ENCODE results near the gene SAPCD2.

The SAPCD2 gene

GRCh38 chr9:137019891-137020683 is 50.3 kb downstream of the SAPCD2 start:
- Histone ChIP-seq H2AFZ (ENCODE audit: low read length) (no peak overlapping the region), H3K36me3 (ENCODE audit: insufficient read depth, low read length) (no peaks in the 10 kb centered on the region), H3K4me1 (ENCODE audit: insufficient read depth, low read length, severe bottlenecking) (peaks cover under 1% of the 10 kb centered on the region), H3F3A (ENCODE audit: insufficient read depth, low read length) (no peaks in the 10 kb centered on the region), H3K9me3 (ENCODE audit: low read length) (no peaks in the 10 kb centered on the region), H3K27me3 (ENCODE audit: insufficient read depth, low read length) (no peaks in the 10 kb centered on the region), H4K20me1 (ENCODE audit: insufficient read depth, low read length) (no peaks in the 10 kb centered on the region), H3K4me2 (ENCODE audit: low read length) (no peak overlapping the region), H3K4me3 (ENCODE audit: low read depth, low read length, poor library complexity, severe bottlenecking) (no peak overlapping the region), H3K9me2 (ENCODE audit: low read depth, low read length) (no peaks in the 10 kb centered on the region), H3K27ac (ENCODE audit: low read depth, low read length, poor library complexity, severe bottlenecking) (no peak overlapping the region), H3K79me2 (ENCODE audit: insufficient read depth, low read length) (no peaks in the 10 kb centered on the region), H3K9ac (ENCODE audit: low read length) (no peak overlapping the region)
- TF ChIP-seq EZH2 (IDR thresholded peaks at IDR 0.05; ENCODE audit: borderline replicate concordance, low read length) = no peak
- TF ChIP-seq CTCF (IDR thresholded peaks at IDR 0.05; ENCODE audit: low read length) = no peak

GRCh38 chr9:137018761-137019559 is 51.4 kb downstream of the SAPCD2 start:
- no peak overlapping the region for H3K9ac ChIP-seq (ENCODE audit: low read length)
- H3K27ac ChIP-seq (ENCODE audit: low read depth, low read length, poor library complexity, severe bottlenecking) = no peak overlapping the region
- H3K27me3 ChIP-seq (ENCODE audit: insufficient read depth, low read length) = no peaks in the 10 kb centered on the region
- no peak overlapping the region for H2AFZ ChIP-seq (ENCODE audit: low read length)
- H3K9me3 ChIP-seq (ENCODE audit: low read length) = no peaks in the 10 kb centered on the region
- no peaks in the 10 kb centered on the region for H3K9me2 ChIP-seq (ENCODE audit: low read depth, low read length)
- no peak overlapping the region for H3K4me2 ChIP-seq (ENCODE audit: low read length)
- no peak overlapping the region for H3K4me3 ChIP-seq (ENCODE audit: low read depth, low read length, poor library complexity, severe bottlenecking)
- no peaks in the 10 kb centered on the region for H3K36me3 ChIP-seq (ENCODE audit: insufficient read depth, low read length)
- no peaks in the 10 kb centered on the region for H3F3A ChIP-seq (ENCODE audit: insufficient read depth, low read length)
- no peaks in the 10 kb centered on the region for H4K20me1 ChIP-seq (ENCODE audit: insufficient read depth, low read length)
- H3K4me1 ChIP-seq (ENCODE audit: insufficient read depth, low read length, severe bottlenecking) = no peaks in the 10 kb centered on the region
- TF ChIP-seq CTCF (IDR thresholded peaks at IDR 0.05; ENCODE audit: low read length) (no peak), EZH2 (IDR thresholded peaks at IDR 0.05; ENCODE audit: borderline replicate concordance, low read length) (no peak)
- H3K79me2 ChIP-seq (ENCODE audit: insufficient read depth, low read length) = no peaks in the 10 kb centered on the region

GRCh38 chr9:137017791-137018497 is 52.4 kb downstream of the SAPCD2 start:
- no peaks in the 10 kb centered on the region for H3F3A ChIP-seq (ENCODE audit: insufficient read depth, low read length)
- H4K20me1 ChIP-seq (ENCODE audit: insufficient read depth, low read length) = no peaks in the 10 kb centered on the region
- no peak overlapping the region for H3K4me2 ChIP-seq (ENCODE audit: low read length)
- TF ChIP-seq EZH2 (IDR thresholded peaks at IDR 0.05; ENCODE audit: borderline replicate concordance, low read length) (no peak), CTCF (IDR thresholded peaks at IDR 0.05; ENCODE audit: low read length) (no peak)
- no peaks in the 10 kb centered on the region for H3K36me3 ChIP-seq (ENCODE audit: insufficient read depth, low read length)
- H2AFZ ChIP-seq (ENCODE audit: low read length) = no peak overlapping the region
- no peaks in the 10 kb centered on the region for H3K9me3 ChIP-seq (ENCODE audit: low read length)
- H3K27ac ChIP-seq (ENCODE audit: low read depth, low read length, poor library complexity, severe bottlenecking) = no peak overlapping the region
- no peak overlapping the region for H3K4me3 ChIP-seq (ENCODE audit: low read depth, low read length, poor library complexity, severe bottlenecking)
- no peaks in the 10 kb centered on the region for H3K4me1 ChIP-seq (ENCODE audit: insufficient read depth, low read length, severe bottlenecking)
- H3K79me2 ChIP-seq (ENCODE audit: insufficient read depth, low read length) = no peaks in the 10 kb centered on the region
- H3K27me3 ChIP-seq (ENCODE audit: insufficient read depth, low read length) = no peaks in the 10 kb centered on the region
- no peaks in the 10 kb centered on the region for H3K9me2 ChIP-seq (ENCODE audit: low read depth, low read length)
- H3K9ac ChIP-seq (ENCODE audit: low read length) = no peak overlapping the region
